HepG2 (cell line): ENCODE data around the gene SERPINA3. TPM values are rescaled to one million over a fixed set of nuclear protein-coding genes. Genes with fewer than 3 reads are reported as not detected.

Experiments
- EEA1 ChIP-seq: sonication (generic); formaldehyde crosslinking; IDR thresholded peaks from 2 replicates; pipeline ENCODE4 v1.5.1; 2020; ENCODE audit warnings: mild to moderate bottlenecking, missing genetic modification reagents, borderline replicate concordance
- EHMT2 ChIP-seq: fragments of 200-600 bp; sonication (generic); IDR thresholded peaks from 2 replicates; pipeline ENCODE4 v1.7.0; 2017; ENCODE audit warnings: antibody characterized with exemption, low read depth, low read length, borderline replicate concordance
- FOXP1 ChIP-seq, 2 experiments: fragments of 450-650 bp in 1 of 2; IDR thresholded peaks; 2 replicates each; pipeline ENCODE4 v1.6.1; 2017 to 2018; ENCODE audit warnings: antibody characterized with exemption in 1 of 2
- MIER2 ChIP-seq: IDR thresholded peaks from 2 replicates; pipeline ENCODE4 v1.6.1; 2016; ENCODE audit warnings: missing biosample characterization, missing genetic modification reagents
- NPAS2 ChIP-seq: sonication (generic); formaldehyde crosslinking; IDR thresholded peaks from 2 replicates; pipeline ENCODE4 v1.8.0; 2022; ENCODE audit warnings: mild to moderate bottlenecking, missing genetic modification reagents, borderline replicate concordance
- NR2F2 ChIP-seq: IDR thresholded peaks from 2 replicates; pipeline ENCODE4 v1.6.1; 2012; ENCODE audit warnings: low read depth, inconsistent platforms, borderline replicate concordance
- PRDM4 ChIP-seq: sonication (generic); formaldehyde crosslinking; IDR thresholded peaks from 2 replicates; pipeline ENCODE4 v1.9.0; 2021; ENCODE audit warnings: missing genetic modification reagents, borderline replicate concordance
- YEATS2 ChIP-seq: sonication (generic); formaldehyde crosslinking; IDR thresholded peaks from 2 replicates; pipeline ENCODE4 v1.4.0; 2020; ENCODE audit warnings: missing genetic modification reagents, borderline replicate concordance
- ZNF3 ChIP-seq: IDR thresholded peaks from 2 replicates; pipeline ENCODE4 v1.7.0; 2017; ENCODE audit warnings: inconsistent platforms
- ZNF496 ChIP-seq: sonication (generic); formaldehyde crosslinking; IDR thresholded peaks from 2 replicates; pipeline ENCODE4 v1.8.1; 2023; ENCODE audit warnings: mild to moderate bottlenecking, moderate library complexity, missing genetic modification reagents; ENCODE audit not compliant: insufficient replicate concordance
- ZNF543 ChIP-seq: sonication (generic); formaldehyde crosslinking; IDR thresholded peaks from 2 replicates; pipeline ENCODE4 v1.4.0; 2020; ENCODE audit warnings: mild to moderate bottlenecking, missing genetic modification reagents
- polyA plus RNA-seq, 8 experiments: library from polyadenylated mRNA; depleted of rRNA in 3 of 8; stranded (reverse) in 7 of 8; unstranded in 1 of 8; fragments of >200 nt; fragmentation: Illumina TruSeq in 4 of 8; extraction: Trizol in 4 of 8; gene quantifications; 2 replicates each; pipeline versions ENCODE4 v1.2.1 to v1.2.3, GENCODE V29; 2011 to 2016; ENCODE audit warnings: low read depth in 4 of 8, missing spikeins in 1 of 8, mixed read lengths in 1 of 8; ENCODE audit not compliant: insufficient read depth in 1 of 8
- total RNA-seq, 5 experiments: library from RNA; depleted of rRNA; stranded (reverse); fragments of >200 nt; fragmentation: Illumina TruSeq; extraction: Trizol; gene quantifications; 2 replicates each; pipeline ENCODE4 v1.2.3, GENCODE V29; 2016; ENCODE audit warnings: low read depth in 1 of 5
- TF ChIP-seq, protein P1 (sequence below): sonication (generic); formaldehyde crosslinking; IDR thresholded peaks from 2 replicates; pipeline ENCODE4 v1.4.0; 2020; ENCODE audit warnings: missing genetic modification reagents, borderline replicate concordance
- TF ChIP-seq, protein P2 (sequence below): sonication (generic); formaldehyde crosslinking; IDR thresholded peaks from 2 replicates; pipeline ENCODE4 v1.4.0; 2020; ENCODE audit warnings: missing genetic modification reagents, borderline replicate concordance
- TF ChIP-seq, protein P3 (sequence below): sonication (generic); formaldehyde crosslinking; IDR thresholded peaks from 2 replicates; pipeline ENCODE4 v1.8.0; 2022; ENCODE audit warnings: mild to moderate bottlenecking, missing genetic modification reagents

Gene SERPINA3
- total and polyA plus RNA-seq, 2 of the 13 experiments (the other 11 are each of a cell fraction or from before 2014, with no cell fraction given) = 825 to 2,200 TPM

DNA sequence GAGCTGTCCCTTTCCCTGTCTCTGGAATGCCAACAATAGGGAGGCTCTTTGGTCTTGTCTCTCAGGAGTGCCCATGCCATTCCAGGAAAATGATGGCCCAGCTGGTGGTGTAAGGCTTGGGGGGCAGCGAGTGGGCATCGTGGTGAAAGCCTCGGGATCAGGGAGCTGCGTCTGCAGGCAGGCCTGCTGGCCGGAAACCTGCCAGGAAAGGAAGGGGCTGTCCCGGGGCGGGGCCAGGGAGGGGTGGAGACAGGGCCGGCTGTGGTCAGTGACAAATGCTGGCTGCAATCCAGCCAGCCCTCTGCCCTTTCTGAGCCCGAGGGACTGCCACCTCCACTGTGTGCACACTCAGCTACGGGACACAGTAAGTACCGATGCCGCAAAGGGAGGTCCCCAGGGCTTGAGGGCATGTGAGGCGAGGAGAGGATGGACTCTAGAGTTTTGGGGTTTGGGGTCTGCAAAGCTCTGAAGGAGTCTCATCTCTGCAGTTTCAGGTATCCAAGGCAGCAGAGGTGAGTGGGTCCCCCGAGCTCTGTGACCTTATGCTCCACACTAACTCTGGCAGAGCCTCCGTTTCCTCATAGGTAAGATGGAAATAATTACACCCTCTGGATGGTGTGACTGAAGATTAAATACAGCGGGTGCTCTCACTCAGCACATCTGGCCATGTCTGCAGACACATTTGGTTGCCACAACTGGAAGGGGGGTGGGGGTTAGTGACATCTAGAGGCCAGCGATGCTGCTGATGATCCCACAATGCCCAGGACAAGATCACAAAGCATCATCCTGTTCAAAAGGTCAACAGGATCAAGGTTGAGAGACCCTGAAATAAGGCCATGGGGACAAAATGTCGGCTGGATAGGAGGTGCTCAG, 30.8 kb upstream of the SERPINA3 start, which contains the start of gene SERPINA5 (continued):
- TF ChIP-seq, protein P1, sequence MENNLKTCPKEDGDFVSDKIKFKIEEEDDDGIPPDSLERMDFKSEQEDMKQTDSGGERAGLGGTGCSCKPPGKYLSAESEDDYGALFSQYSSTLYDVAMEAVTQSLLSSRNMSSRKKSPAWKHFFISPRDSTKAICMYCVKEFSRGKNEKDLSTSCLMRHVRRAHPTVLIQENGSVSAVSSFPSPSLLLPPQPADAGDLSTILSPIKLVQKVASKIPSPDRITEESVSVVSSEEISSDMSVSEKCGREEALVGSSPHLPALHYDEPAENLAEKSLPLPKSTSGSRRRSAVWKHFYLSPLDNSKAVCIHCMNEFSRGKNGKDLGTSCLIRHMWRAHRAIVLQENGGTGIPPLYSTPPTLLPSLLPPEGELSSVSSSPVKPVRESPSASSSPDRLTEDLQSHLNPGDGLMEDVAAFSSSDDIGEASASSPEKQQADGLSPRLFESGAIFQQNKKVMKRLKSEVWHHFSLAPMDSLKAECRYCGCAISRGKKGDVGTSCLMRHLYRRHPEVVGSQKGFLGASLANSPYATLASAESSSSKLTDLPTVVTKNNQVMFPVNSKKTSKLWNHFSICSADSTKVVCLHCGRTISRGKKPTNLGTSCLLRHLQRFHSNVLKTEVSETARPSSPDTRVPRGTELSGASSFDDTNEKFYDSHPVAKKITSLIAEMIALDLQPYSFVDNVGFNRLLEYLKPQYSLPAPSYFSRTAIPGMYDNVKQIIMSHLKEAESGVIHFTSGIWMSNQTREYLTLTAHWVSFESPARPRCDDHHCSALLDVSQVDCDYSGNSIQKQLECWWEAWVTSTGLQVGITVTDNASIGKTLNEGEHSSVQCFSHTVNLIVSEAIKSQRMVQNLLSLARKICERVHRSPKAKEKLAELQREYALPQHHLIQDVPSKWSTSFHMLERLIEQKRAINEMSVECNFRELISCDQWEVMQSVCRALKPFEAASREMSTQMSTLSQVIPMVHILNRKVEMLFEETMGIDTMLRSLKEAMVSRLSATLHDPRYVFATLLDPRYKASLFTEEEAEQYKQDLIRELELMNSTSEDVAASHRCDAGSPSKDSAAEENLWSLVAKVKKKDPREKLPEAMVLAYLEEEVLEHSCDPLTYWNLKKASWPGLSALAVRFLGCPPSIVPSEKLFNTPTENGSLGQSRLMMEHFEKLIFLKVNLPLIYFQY (CRISPR knock-in tag) = no peak
- TF ChIP-seq EHMT2 (no peak), NPAS2 (CRISPR knock-in tag) (no peak), ZNF543 (CRISPR knock-in tag) (peak; percentile 48; the same call in 1 of the 2 replicates), PRDM4 (no peak), FOXP1 (IDR thresholded peaks at IDR 0.05) (no peak), FOXP1 (CRISPR knock-in tag; IDR thresholded peaks at IDR 0.05) (no peak), NR2F2 (0 out of 2 replicates have a peak, but pooled peaks have one; percentile 56), MIER2 (no peak), ZNF3 (CRISPR knock-in tag) (no peak), EEA1 (CRISPR knock-in tag) (no peak), YEATS2 (CRISPR knock-in tag) (peak; percentile 23; the same call in 1 of the 2 replicates), ZNF496 (CRISPR knock-in tag) (no peak)
- TF ChIP-seq, protein P2, sequence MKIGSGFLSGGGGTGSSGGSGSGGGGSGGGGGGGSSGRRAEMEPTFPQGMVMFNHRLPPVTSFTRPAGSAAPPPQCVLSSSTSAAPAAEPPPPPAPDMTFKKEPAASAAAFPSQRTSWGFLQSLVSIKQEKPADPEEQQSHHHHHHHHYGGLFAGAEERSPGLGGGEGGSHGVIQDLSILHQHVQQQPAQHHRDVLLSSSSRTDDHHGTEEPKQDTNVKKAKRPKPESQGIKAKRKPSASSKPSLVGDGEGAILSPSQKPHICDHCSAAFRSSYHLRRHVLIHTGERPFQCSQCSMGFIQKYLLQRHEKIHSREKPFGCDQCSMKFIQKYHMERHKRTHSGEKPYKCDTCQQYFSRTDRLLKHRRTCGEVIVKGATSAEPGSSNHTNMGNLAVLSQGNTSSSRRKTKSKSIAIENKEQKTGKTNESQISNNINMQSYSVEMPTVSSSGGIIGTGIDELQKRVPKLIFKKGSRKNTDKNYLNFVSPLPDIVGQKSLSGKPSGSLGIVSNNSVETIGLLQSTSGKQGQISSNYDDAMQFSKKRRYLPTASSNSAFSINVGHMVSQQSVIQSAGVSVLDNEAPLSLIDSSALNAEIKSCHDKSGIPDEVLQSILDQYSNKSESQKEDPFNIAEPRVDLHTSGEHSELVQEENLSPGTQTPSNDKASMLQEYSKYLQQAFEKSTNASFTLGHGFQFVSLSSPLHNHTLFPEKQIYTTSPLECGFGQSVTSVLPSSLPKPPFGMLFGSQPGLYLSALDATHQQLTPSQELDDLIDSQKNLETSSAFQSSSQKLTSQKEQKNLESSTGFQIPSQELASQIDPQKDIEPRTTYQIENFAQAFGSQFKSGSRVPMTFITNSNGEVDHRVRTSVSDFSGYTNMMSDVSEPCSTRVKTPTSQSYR = peak; percentile 45; the same call in 1 of the 2 replicates
- TF ChIP-seq, protein P3, sequence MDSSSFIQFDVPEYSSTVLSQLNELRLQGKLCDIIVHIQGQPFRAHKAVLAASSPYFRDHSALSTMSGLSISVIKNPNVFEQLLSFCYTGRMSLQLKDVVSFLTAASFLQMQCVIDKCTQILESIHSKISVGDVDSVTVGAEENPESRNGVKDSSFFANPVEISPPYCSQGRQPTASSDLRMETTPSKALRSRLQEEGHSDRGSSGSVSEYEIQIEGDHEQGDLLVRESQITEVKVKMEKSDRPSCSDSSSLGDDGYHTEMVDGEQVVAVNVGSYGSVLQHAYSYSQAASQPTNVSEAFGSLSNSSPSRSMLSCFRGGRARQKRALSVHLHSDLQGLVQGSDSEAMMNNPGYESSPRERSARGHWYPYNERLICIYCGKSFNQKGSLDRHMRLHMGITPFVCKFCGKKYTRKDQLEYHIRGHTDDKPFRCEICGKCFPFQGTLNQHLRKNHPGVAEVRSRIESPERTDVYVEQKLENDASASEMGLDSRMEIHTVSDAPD (CRISPR knock-in tag) = peak; percentile 65; the same call in 1 of the 2 replicates
